ENCODE results near the gene UBTF. TPM values are rescaled to one million over a fixed set of nuclear protein-coding genes. Genes with fewer than 3 reads are reported as not detected.
"Not testable (repeated sequence)": the region's sequence is repeated elsewhere in the genome, so short reads cannot be mapped to it uniquely, and the experiment has no call there.

UBTF gene
- total RNA-seq, 1 donor from 2014 or later = 123 TPM

DNA sequence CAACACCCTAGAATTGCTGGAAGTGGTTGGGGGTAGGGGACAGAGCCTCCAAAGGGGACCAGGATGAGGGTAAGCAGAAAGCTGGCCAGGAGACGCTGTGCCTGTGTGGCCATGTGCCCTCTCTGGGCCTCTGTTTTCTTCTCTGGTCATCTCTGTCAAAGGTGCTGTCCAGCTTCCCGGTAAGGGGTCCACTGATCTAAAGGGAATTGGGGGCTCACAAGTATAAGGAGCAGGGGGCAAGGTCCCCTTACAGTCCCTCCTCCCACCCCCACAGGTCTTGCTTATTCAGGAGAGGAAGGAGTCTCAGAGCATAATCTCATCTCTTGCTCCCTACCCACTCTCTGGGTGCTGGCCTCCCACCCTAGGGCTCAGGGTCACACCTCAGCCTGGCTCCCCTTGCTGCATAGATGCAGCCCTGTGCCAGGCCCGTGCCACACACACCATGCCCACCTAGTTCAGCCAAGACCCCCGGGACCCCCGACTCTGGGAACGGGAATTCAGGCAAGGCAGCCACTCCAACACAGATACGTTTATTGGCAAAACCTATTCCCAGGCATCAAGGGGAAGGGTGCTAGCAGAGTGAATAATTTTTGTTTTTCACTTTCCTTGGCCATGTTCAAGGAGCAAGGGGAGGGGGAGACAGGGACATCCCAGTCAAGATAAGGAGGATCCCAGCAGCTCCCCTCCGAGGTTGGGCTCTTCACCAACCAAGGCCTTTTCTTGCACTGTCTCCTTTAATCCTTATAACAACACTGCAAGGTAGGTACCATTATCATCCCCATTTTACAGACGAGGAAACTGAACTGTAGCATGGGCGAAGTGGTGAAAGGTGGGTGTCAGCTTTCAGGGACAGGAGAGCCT, 28.6 kb upstream of the UBTF start:
- no peak for DNase-seq (ENCODE audit: low spot score)

DNA sequence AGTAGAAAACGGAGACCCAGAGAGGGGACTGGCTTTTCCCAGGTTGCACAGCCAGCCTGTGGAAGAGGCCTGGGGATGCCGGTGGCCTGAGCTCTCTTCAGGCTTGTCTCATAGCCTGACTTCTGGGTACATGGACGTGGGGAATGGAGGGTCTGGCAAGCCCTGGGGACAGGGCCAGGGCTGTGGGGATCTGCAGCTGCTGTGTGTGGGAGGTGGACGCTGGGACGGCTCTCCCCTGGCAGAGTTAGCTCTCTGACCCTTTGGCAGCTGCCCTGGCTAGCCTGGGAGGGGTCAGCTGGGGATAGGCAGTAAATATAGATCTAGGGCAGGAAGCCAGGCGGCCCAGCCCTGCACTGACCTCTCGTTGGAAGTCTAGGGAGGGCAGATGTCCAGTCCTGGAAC, 28.0 kb upstream of the UBTF start:
- DNase-seq (ENCODE audit: low spot score) = no peak

DNA sequence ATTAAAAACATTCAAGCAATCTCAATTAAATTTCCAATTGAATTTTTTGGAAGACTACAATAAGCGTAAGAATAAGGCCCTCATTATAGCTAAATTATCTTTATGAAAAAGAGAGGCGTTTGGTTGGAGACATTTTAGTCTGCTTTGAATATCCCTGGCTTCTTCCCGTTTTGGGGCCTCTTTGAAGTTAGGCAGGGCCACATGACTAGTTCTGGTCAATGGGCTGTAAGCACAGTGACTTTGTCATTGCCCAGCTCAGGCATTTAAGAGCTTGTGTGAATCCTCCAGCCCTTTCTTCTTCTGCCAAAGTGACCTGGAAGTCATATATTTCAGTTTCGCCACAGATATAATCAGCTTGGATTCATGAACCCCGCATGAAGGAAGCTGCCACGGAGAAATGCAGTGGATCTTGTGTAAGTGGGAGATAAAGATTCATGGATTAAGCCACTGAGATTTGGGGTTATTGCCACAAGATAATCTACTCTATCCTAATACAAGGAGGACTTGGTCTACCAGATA, 21.7 kb upstream of the UBTF start:
- peak; percentile 90 for DNase-seq (ENCODE audit: low spot score)

DNA sequence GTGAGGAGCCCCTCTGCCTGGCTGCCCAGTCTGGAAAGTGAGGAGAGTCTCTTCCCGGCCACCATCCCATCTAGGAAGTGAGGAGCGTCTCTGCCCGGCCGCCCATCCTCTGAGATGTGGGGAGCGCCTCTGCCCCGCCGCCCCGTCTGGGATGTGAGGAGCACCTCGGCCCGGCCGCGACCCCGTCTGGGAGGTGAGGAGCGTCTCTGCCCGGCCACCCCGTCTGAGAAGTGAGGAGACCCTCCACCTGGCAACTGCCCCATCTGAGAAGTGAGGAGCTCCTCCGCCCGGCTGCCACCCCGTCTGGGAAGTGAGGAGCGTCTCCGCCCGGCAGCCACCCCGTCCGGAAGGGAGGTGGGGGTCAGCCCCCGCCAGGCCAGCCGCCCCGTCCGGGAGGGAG, 18.4 kb upstream of the UBTF start:
- not testable (repeated sequence) for DNase-seq (ENCODE audit: low spot score)

DNA sequence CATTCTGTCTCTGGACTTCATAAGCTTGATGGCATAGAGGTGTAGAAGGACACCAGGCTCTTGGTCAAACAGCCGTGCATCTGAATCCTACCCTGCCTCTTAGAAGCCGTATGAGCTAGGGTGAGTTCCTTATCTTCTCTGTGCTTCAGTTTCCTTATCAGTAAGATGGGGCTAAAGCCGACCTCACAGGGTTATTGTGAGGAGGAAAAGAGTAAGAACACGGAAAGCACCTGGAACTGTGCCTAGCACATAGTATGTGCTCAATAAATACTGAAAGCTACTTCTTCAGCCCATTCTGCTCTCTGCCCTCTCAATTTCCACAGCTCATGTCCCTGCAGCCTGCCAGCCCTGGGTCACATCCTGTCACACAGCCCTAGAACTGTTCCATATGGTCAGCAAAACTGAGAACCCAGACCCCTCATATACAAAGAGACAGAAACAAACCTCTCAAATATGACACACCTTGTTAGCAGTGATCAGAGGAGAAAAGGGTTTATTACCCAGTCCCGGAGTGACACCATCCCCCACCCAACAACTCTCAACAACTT, 17.0 kb upstream of the UBTF start:
- DNase-seq (ENCODE audit: low spot score) = no peak

DNA sequence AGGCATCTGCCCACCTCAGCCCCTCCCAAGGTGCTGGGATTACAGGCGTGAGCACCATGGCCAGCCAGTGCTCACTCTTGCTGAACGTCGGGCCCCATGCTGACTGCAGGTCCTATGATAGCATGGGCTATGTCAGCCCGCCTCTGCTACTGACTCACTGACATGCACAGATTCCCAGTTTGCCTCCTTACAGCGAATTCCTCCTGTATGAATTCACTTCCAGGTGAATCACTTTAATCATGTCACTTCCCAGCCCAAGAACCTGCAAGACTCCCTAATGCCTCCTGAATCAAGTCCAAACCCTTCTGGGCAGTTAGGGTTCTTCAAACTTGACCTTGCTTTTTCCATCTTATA, 16.1 kb upstream of the UBTF start:
- no peak for DNase-seq (ENCODE audit: low spot score)

DNA sequence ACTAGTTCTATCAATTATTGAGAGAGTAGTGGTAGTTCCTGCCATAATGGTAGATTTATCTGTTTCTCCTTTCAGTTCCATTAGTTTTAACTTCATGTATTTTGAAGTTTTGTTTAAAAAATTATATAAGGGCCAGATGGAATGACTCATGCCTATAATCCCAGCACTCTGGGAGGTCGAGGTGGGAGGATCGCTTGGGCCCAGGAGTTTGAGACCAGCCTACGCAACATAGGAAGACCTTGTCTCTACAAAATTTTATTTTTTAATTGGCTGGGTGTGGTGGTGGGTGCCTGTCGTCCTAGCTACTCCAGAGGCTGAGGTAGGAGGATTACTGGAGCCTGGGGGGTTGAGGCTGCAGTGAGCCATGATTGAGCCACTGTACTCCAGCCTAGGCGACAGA, 14.1 kb upstream of the UBTF start:
- no peak for DNase-seq (ENCODE audit: low spot score)

DNA sequence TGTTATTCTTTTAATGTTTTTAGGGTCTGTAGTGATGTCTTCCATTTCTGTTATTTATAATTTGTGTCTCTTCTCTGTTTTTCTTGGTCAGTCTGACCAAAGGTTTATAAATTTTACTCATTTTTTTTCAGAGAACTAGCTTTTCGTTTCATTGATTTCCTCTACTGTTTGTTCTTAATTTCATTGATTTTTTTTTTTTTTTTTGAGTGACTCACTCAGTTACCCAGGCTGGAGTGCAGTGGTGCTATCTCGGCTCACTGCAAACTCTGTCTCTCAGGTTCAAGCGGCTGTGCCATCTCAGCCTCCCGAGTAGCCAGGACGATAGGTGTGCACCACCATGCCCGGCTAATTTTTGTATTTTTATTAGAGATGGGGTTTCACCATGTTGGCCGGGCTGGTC, 12.6 kb upstream of the UBTF start:
- DNase-seq (ENCODE audit: low spot score) = no peak

DNA sequence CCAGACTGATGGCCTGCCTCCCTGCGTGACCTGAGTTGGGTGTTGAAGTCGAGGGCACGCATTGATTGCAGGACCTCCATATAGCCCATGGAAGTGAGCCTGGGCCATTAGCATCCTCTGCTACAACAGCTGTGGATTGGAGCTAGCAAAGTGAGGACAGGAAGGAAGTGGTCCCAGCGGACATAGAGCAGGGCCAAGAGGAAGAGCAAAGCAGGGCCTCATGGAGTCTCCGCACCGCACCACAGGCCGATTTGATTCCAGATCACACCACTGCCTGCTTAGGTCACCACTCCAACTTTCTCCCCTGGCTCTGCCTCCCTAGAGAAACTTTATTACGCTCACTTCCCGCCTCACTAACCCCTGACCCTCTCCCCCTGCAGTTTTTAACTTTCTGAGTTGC, 10.7 kb upstream of the UBTF start:
- no peak for DNase-seq (ENCODE audit: low spot score)

DNA sequence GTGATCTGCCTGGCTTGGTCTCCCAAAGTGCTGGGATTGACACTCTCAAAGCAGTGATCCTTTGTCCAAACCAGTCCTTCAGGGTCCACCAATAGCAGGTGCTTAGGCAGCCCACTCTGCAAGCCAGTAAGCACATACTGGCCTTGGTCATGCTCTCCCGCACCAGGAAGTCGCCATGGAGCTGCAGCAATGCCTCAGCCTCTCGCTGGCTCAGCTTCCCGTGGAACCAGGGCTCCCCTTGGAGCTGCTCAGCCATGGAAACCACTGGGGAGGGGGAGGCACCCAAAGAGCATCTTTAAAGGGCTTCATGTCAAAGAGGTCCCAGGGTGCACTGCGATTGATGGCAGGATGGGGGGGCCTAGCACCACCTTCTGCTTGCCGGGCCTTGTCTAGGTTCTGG, 9.6 kb upstream of the UBTF start:
- no peak for DNase-seq (ENCODE audit: low spot score)

DNA sequence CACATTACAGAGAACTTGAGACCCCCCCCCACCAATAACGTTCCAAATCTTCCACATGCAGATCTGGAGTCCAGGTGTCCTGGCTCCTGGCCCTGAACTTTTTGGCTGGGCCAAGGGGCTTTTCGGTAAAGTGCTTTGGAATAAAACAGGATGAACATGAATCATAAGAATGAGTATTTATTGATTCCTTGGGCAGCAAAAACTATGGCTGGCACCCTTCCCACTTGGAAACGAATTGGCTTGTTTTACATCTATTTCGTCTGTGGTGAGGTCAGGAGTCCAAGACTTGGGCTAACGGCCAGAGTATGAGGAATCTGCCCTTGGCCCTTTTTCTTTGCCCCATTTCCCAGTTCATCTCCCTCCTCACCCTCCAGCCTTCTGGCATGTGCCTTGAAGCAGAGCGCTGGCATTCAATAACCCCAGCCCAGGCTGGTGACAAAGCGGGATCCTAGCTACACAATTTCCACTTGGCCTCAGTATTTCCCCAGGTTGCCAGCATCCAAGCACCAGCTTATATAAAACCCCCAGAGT, 4.1 kb upstream of the UBTF start:
- DNase-seq (ENCODE audit: low spot score) = no peak

DNA sequence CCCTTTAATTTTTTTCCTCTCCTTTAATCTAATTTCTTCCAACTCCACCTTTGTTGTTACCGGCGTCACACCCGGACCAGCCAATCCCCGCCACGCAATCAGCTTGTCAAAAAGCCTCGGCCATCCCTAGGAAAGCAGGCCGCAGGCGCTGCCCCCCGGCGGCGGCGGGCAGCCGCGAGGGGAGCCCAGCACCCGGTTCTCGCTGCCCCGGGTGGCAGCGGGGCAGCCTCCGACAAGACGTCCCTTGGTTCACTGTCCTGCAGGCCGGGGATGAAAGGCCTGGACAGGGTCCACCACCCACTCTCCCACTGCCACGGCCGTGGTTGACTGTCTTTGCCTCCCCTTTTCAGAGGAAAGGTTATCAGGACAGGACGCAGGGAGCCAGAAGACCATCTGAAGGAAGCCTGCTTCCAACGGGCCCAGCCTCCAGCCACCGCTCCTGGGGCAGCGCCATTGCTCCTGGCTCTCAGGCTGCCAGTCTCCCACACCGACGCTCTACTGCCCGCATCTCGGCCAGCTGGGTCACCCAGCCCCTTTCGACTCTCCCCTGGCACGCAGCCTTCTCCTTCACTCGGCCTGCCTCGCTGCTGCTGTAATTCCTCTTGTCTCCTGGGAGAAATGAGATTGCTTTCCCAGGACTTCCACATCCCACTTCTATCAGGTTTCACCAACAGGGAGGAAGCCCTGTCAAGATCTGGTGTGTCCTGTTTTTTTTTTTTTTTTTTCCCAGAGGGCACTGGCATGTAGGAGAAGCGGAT, 2.8 kb upstream of the UBTF start:
- peak; percentile 89 for DNase-seq (ENCODE audit: low spot score)

DNA sequence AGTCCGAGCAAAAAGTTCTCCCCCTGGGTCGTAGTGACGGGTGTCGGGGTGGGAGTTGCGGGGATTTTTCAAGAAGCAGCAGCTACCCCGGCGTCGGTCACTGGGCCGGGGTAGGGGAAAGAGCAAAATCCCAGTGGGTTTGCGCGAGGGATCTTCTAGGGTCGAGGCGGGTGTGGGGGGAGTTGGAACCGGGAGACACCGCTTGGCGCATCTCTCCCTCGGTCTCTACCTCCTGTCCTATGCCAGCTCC, 2.3 kb upstream of the UBTF start:
- no peak for DNase-seq (ENCODE audit: low spot score)

DNA sequence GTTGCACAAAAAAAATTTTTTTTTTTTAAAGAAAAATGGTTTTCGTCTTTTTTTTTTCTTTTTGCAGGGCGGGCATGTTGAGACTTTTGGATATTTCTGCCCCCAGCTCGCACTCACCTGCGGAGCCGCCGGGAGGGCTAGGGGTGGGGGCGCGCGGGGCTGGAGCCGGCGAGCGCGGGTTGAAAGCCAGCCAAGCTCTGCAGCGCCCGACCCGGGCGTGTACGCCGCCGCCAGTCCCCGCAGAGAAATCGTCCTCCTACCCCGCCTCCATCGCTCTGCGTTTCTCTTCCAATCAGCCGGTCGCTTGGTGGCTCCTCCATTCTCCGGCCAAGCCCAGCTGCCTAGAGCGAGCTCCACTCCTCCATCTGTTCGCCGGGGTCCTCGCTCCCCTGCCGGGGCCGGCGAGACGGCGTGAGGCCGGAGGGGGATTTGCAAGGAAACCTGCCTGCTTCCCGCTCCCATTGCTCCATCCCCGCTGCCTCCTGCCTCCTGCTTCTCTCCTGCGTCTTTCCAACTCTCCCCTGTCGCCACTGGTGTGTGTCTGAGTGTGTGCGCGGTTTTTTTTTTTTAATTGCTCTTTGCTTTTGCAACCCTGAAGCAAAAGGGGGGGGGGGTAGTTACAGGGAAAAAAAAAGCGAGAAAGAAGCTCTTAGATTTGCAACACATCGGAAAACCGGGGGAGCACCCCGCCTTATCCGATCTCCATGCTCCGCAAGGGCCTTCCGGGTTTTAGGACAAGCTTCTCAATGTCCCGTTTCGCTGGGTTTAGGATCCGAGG, 1.8 kb upstream of the UBTF start:
- DNase-seq (ENCODE audit: low spot score) = peak; percentile 90

DNA sequence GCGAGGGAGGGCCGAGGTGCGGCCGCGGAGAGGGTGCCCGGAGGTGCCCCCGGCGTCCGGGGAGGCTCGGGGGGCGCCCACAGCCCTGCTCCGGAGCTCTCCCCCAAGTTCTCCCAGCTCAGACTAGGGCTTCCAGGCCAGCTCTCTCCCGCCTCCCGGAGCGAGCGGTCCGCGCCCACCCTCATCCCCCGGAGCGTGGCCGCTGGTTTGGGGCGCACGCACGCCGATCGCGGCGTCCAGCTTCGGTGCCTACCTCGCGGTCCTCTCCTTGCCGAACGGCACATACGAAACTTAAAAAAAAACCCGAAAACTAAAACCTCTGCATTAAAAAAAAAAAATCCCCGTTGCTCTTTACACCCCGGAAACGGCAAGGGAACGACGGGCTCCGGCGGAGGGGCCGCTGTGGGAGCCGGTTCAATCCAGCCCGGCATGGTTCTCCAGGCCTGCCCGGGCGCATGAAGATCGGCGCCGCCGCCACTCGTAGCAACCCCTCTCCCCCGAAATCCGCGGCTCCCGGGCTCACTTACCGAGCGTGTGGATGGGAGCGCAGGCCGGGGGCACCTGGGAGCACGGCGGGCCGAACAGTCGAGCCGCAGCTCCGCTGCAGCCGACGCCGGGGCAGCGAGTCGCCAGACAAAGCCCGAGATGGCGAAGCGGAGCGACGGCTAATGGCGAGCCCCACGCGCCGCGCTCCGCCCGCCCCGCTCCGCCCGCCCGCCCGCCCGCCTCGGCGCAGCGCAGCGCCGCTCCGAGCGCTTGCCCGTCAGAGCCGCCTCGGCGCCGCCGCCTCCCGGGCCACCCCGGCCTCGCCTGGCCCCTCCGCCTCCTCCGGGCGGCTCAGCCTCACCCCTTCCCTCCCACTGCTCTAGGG, 973 bp upstream of the UBTF start:
- peak; percentile 48 for DNase-seq (ENCODE audit: low spot score)

DNA sequence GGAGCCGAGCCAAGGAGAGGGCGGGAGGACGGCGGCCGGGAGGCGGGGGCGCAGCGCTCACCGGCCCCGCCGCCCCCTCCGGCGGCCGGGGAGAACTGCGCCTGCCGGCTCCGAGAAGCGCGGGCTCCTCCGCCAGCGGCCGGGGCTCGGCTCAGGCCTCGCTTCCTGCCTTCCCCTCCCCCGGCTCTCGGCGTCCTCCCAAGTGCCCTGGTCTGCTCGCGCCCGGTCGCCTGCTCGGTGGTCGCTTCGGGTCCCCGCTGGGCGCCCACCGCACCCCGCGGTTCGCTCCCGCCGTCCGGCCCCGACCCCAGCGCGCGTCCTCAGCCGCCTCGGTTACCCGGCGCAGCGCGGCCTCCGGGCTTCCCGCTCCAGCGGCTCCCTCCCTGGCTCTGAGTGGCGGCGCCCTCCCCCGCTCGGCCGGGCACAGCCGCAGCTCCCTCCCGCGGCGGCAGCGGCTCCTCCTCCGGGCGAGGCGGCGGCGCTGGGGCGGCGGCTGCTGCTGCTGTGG, 313 bp downstream of the UBTF start:
- DNase-seq (ENCODE audit: low spot score) = peak; percentile 68

DNA sequence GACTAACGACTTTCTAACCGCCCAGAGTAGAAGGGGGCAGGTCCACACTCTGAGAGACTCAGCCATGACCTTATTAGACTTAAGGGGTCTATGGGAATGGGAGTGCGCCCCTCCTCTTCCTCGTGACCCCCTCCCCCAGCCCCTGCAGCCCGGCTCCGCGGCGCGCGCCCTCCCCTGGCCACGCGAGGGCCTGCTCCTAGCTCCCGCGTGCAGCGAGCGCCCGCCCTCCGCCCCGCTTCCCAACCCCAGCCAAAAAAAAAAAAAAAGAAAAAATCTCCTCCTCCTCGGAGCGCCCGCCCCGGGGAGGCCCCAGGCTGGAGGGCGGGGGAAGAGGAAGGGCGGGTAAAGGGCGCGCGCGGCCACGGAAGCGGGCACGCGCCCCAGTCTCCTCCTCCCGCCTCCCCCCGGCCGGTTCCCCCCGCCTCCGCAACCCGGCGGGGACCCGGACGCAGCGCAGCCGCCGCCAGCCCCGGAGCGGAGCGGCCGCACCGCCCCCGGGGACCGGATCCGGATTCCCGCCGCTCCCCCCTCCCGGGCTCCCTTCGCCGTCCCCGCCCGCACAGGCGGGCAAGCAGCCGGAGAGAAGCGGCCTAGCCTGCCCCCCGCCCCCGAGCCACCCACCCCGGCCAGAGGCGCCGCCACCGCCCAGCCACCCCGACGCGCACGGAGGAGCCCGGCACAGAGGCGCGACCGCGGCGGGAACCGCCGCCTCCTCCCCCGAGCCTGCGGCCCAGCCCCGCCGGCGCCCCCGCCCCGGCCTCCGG, 949 bp downstream of the UBTF start:
- DNase-seq (ENCODE audit: low spot score) = peak; percentile 96

DNA sequence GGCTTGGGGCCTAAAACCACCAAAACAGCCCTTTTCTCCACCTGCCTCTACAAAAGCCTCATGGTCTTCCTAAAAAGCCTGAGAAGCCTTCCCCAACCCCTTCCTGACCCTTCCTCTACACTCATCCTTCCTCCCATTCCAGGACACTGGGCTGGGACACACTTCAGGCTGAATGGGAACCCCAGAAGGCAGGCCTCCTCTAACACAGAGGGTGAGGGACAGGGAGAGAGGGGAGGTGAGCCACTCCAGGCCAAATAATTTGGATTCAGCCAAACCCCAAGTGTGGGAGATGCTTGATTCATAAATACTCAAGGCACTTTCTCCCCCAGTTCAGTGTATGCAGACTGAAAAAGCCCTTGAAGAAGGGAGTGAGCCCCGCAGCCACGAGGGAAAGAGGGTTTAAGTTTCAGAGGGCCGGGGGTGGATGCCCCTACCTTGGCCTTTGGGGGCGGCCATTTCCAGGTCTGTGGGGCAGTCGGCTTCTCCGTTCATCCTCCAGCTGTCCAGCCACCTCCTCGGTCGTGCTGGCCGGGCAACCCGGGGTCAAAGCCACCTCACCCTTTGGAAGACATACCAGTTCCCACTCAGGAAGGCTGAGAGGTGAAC, 1.6 kb downstream of the UBTF start:
- DNase-seq (ENCODE audit: low spot score) = no peak

DNA sequence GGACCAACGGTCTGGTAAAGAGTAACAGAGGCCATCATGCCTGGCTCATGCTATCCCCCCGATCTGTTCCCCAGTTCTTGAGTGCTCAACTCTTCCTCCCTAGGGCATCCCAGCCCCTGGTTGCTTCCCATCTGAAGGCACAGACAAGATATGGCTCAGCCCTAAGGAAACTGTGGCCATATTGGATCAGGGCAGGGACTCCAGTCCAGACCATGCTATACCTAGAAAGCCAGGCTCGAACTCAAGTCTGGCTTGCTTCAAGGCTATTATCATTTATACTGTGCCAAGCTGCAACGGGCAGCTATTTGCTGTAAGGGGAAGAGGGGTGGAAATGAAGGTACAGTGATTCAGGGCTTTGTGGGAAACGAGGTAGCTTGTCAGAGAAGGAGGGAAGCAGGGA, 2.8 kb downstream of the UBTF start:
- no peak for DNase-seq (ENCODE audit: low spot score)

DNA sequence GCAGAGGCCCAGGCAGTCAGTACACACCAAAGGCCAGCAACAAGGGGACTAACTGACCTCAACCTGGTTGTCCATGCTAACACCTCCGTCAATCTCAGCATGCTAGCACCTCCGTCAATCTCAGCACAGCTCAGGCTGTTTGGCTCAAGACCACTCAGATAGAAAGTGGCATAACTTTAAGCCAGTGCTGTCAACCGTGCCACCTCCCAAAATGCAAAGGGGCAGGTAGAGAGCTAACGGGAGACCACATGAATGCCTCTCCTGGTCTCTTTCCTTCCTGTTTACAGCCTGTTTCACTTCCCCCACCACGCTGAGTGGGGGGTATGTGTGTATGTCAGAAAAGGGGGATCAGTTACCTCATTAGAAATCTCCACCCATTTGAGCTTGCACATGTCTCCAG, 3.3 kb downstream of the UBTF start:
- no peak for DNase-seq (ENCODE audit: low spot score)
